ENCODE data around the gene EPHB6.

Gene EPHB6

DNA sequence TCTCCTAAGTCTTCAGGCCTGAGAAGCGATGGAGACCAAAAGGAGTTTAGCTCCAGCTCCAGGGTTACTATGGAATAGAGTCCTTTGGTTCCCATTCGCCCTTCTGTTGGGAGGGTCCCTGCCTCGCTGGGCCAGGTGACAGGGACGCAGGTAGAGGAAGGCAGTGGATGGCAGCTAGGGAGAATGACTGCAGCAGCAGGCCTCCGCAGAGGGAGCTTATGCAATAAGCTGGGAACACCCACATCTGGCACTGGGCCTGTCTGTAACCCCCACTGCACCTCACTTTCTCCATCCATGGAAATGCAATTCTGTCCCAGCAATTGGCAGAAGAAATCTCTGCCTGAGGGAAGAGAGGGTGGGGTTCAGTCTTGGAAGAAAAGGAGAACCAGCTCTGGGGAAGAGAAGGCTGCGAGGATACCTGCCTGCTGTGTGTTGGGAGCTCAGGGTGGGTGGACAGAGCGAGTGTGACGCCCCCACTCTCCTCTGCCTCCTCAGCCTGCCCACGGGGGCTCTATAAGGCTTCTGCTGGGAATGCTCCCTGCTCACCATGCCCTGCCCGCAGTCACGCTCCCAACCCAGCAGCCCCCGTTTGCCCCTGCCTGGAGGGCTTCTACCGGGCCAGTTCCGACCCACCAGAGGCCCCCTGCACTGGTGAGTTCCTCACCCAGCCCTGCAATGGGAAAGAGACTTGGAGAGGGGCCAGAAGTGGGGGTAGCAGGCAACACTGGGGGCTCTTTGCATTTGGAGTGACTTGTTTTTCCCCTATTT, 10.3 kb downstream of the EPHB6 start:
- no peak for DNase-seq (ENCODE audit: low read depth, low spot score)

DNA sequence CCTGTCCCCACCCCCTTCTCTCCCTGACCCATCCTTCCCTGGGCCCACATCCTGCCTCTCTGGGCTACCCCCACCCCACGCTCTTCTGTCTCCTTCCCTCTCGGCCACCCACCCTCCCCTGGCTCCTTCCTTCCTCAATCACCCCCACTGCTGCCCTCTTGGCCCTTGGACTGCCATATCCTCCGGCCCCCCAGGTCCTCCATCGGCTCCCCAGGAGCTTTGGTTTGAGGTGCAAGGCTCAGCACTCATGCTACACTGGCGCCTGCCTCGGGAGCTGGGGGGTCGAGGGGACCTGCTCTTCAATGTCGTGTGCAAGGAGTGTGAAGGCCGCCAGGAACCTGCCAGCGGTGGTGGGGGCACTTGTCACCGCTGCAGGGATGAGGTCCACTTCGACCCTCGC, 10.9 kb downstream of the EPHB6 start:
- DNase-seq (ENCODE audit: low read depth, low spot score): no peak

DNA sequence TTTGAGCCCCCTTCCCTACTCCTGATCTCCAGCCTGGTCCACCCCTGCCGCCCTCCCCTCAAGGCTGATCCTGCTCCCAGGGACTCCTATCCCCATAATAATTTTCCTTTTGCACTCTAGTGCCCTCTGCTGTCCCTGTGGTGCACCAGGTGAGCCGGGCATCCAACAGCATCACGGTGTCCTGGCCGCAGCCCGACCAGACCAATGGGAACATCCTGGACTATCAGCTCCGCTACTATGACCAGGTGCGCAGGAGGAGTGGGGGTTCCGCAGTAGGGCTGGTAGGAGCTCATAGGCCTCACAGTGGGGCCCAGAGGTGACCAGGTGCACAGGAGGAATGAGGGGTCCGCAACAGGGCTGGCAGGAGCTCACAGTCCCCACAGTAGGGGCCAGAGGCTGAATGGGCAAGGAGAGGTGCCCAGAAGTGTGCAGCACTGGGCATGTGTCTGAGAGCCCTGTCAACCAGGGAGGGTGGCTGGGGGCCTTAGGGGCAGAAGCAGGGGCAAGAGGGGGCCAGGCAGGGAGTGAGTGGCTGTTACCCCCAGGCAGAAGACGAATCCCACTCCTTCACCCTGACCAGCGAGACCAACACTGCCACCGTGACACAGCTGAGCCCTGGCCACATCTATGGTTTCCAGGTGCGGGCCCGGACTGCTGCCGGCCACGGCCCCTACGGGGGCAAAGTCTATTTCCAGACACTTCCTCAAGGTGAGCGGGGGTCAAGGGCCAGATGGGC, 11.7 kb downstream of the EPHB6 start:
- no peak for DNase-seq (ENCODE audit: low read depth, low spot score)

DNA sequence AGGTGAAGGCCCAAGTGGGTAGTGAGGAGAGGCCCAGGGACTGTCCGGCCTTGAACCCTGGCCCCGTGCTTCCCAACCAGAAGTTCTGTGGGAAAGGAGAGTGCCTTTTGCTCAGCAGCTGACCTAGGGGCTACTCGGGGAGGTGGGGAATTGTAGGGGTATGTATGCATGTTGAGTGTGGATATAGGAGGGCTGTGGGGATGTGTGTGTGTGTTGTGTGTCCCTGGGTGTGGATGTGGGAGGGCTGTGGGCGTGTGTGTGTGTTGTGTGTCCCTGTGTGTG, 12.2 kb downstream of the EPHB6 start:
- no peak for DNase-seq (ENCODE audit: low read depth, low spot score)

DNA sequence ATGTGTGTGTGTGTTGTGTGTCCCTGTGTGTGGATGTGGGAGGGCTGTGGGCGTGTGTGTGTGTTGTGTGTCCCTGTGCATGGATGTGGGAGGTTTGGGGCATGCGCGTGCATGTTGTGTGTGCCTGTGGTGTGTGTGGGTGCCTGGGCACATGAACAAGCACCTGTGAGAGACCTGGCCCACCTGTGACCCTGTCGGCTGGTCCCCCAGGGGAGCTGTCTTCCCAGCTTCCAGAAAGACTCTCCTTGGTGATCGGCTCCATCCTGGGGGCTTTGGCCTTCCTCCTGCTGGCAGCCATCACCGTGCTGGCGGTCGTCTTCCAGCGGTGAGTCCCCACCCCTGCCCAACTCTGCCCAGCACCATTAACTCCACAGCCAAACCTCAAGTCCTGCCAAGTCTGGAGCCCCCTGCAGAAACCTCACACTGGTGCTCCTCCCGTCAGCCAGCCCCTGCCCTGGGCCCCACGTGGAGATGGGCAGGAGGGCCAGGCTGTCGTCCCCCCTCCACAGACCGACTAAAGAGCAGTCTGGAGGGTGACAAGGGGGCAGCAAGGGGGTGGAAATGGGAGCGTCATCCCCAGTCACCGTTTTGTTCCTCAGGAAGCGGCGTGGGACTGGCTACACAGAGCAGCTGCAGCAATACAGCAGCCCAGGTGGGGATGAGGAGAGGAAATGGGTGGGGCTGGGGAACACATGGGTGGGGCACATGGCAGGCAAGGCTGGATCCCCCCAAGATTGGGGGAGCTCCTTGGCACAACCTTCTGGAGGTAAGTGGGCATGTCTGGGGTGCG, 12.7 kb downstream of the EPHB6 start:
- no peak for DNase-seq (ENCODE audit: low read depth, low spot score)

DNA sequence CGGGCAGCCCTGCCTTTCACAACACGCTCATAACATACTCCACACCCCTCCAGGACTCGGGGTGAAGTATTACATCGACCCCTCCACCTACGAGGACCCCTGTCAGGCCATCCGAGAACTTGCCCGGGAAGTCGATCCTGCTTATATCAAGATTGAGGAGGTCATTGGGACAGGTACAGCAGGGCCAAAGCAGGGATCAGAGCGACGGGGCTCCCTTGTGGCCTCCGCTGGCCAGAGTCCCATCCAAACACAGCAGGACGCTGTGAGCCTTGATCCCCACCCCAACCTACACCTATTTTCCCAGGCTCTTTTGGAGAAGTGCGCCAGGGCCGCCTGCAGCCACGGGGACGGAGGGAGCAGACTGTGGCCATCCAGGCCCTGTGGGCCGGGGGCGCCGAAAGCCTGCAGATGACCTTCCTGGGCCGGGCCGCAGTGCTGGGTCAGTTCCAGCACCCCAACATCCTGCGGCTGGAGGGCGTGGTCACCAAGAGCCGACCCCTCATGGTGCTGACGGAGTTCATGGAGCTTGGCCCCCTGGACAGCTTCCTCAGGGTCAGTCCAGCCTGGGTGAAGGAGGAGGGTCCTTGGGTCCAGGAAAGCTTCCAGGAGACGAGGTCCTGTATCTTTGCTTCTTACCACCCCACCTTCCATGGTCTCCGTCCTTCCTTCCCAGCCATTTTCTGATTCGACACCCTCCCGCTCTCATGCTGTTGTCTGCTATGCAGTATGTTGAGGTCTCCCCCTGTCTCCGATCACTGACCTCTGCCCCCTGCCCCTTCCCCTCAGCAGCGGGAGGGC, 13.5 kb downstream of the EPHB6 start:
- no peak for DNase-seq (ENCODE audit: low read depth, low spot score)

DNA sequence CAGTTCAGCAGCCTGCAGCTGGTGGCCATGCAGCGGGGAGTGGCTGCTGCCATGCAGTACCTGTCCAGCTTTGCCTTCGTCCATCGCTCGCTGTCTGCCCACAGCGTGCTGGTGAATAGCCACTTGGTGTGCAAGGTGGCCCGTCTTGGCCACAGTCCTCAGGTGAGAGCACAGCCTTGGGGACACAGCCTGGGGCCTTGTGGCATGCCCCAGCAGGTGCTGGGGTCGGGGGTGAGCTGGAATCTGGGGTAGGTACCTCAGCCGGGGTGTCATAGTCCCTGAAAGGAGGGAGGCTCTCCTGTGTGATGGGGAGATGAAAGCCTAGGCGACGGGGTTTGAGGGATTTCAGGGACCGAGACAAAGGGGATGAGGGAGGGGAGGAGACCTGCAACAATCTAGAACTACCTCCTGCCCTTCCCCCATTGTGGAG, 14.1 kb downstream of the EPHB6 start:
- no peak for DNase-seq (ENCODE audit: low read depth, low spot score)

DNA sequence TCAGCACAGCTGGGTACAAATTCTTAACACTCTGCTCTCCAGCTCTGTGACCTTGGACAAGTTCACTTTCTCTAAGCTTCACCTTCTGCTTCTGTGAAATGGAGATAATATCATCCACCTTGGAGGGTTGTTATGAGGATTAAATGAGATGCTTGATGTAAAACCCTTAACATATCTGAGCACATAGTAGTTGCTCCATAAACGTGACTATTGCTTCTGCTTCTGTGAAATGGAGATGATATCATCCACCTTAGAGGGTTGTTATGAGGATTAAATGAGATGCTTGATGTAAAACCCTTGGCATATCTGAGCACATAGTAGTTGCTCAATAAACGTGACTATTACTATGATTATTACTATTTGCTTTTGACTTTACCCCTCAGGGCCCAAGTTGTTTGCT, 14.6 kb downstream of the EPHB6 start:
- DNase-seq (ENCODE audit: low read depth, low spot score): no peak

DNA sequence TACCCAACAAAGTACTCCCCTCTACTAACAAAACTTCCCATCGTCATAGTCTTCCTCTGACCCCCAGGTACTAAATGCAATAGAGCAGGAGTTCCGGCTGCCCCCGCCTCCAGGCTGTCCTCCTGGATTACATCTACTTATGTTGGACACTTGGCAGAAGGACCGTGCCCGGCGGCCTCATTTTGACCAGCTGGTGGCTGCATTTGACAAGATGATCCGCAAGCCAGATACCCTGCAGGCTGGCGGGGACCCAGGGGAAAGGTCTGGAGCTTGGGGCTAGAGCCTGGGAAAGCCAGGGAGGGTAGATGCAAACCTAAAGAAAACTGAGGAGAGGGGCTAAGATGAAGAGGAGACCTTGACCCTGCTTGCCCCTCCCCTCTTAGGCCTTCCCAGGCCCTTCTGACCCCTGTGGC, 15.3 kb downstream of the EPHB6 start:
- DNase-seq (ENCODE audit: low read depth, low spot score): no peak

DNA sequence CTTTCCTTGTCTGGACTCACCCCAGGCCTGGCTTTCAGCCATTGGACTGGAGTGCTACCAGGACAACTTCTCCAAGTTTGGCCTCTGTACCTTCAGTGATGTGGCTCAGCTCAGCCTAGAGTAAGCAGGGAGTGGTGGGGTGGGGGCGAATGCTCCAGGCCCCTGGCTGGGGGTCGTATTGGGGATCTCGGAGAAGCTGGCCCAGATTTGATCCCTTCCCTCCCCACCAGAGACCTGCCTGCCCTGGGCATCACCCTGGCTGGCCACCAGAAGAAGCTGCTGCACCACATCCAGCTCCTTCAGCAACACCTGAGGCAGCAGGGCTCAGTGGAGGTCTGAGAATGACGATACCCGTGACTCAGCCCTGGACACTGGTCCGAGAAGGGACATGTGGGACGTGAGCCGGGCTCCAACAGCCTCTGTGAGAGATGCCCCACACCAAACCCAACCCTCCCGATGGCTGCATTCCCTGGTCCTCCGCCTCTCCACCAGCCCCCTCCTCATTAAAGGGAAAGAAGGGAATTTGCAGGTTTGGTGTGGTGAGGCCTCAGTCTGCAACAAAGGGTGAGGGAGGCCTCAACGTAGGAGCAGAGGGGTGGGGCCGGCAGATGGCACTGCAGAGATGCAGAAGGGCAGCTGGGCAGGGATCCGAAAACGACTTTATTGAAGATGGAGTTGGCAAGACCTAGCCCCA, 15.8 kb downstream of the EPHB6 start:
- DNase-seq (ENCODE audit: low read depth, low spot score): no peak

DNA sequence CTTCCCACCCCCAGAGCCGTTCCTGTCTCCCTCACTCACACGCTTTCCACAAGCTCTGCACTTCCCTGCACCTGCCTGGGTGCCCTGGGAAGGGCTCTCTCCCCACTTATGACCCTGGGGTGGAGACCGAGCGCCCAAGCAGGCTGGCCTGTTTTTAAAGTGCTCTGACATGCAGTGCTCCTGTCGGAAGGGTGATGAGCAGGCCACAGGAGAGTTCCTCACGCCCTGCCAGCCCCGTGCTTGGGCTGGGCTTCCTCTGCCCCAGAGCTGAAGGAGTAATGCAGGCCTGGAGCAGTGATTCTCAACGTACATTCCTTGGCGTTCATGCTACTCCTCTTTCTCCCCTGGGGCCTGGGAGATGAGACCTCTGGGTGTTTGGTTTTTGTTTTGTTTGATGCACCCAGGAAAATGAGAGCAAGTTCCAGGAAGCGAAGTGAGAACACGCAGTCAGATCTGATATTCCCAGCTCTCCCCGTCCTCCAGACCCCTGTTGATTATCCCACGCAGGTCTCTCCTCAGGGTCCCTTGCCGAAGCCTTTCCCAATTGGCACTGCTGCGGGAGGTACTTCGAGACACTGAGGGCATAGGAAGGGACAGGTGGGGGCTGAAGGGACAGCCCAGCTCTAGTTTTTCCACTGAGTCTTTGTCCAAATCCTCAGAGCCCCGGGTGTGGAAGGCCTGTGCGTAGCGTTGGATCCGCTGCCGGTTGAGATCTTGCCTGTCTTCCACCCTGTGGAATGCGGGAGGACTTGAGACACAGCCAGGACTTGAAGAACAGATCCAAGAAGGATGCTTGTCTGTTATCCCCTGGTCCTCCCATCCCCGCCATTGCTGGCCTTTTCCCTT, 16.6 kb downstream of the EPHB6 start:
- no peak for DNase-seq (ENCODE audit: low read depth, low spot score)

DNA sequence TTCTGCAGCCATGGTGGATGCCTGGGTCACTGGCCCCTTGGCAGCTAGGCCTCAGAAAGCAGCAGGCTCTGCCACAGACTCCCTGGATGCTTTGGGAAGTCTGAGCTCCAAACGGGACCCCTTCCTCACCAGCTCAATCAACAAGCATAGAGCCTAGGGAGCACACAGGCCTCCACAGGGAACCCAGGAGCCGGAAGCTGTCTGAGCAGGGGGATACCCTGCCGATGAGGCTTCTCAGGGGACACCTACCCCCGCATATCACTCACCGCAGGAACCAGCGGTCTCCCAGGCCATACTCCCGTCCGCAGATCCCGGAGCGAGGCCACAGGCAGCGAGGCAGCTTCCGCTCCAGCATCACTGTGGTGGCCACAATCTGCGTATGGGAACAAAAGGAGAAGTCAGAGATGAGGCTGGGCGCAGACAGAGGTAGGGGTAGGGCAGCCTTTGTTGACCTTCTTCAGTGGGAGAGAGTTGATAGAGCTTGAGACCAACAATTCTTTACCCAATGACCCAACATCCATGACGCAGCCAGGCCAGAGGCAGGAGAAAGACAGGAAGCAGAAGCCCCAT, 17.3 kb downstream of the EPHB6 start:
- DNase-seq (ENCODE audit: low read depth, low spot score): no peak

DNA sequence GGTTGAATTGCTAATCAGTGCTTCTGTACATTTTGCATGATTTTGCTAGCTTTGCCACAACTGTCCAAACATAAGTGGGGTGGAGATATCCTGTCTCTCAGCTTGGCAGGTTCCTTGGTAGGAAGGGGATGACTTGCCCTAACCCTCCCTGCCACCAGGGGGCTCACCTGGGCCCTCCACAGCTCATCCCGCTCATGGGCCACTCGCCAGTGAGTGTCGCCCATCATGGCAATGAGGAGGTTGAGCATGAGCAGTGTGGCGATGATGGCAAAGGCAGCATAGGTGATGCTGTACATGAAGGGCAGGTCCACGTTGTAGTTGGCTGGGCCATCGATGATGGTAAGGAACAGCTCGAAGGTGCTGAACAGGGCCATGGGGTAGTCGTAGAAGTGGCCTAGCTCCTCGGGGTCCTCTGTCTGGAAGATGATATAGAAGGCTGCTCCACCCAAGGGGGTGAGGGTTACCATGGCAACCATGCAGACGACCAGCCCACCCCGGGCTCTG, 18.5 kb downstream of the EPHB6 start:
- no peak for DNase-seq (ENCODE audit: low read depth, low spot score)

DNA sequence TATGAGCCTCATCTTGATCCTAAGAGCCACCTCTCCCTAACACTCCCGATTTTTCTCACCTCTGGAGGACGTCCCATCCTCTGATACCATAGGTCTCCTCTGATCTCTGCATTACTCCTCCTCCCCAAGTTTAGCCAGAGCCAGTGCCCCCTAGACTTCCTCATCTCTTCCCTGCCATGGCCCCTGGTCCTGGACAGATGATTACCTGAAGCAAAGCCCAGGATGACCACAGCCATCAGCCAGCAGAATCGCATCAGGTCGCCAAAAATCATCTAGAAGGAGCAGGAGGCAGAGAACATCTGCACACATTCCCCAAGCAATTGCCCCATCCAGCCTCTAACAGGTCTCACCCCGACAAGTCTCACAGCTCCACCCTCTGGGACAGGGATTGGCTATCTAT, 19.0 kb downstream of the EPHB6 start:
- DNase-seq (ENCODE audit: low read depth, low spot score): no peak

DNA sequence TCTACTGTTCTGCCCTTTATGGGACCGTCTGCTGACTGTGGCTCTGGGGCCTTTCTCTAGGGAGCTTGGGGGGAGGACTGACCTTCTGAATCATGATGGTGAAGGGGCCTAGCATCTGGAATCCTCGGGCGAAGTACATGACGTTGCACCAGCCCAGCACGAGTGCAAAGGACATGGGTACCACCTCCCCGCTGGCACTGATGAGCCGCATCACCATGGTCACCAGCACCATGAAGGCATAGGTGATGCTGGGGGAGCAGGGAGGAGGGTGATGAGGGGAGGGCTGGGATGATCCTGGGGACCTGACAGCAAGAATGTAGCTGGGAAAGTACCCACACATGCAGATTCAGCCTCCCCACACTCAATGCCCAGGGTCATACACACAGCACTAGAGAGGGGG, 19.5 kb downstream of the EPHB6 start:
- no peak for DNase-seq (ENCODE audit: low read depth, low spot score)

DNA sequence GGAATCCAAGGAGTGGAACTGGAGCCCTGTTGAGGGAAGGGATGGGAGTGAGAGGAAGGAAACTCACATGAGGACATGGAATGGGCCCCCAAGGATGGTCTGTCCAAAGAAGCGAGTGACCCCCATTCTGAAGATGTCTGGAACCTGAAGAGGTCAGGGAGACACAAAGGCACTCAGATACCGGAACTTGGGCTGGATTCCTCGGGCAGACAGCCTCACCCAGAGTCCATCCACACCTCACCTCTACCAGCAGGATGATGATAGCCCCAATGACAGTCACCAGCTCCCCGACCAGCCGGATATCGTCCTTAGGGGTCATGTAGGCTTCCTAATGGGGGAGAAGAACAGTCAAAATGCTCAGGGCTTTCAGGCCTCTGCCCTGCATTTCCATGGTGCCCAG, 20.0 kb downstream of the EPHB6 start:
- DNase-seq (ENCODE audit: low read depth, low spot score): no peak

DNA sequence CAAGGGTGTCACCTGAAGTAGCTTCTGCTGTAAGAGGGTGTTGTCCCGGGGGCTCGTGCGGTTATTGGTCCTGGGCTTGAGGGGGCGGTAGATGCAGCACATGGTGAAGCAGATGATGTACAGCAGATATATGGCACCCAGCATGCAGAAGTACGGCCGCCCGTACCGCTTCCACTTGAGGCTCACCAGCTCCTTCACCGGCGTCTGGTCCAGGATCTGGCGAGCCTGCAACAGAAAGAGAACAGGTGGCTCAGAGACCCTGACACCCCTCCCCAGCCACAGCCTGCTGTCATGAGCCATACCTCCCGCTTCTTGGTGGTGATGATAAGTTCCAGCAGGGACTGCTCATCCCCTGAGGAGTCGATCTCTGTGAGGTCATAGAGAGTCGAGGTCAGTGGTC, 20.6 kb downstream of the EPHB6 start:
- no peak for DNase-seq (ENCODE audit: low read depth, low spot score)

DNA sequence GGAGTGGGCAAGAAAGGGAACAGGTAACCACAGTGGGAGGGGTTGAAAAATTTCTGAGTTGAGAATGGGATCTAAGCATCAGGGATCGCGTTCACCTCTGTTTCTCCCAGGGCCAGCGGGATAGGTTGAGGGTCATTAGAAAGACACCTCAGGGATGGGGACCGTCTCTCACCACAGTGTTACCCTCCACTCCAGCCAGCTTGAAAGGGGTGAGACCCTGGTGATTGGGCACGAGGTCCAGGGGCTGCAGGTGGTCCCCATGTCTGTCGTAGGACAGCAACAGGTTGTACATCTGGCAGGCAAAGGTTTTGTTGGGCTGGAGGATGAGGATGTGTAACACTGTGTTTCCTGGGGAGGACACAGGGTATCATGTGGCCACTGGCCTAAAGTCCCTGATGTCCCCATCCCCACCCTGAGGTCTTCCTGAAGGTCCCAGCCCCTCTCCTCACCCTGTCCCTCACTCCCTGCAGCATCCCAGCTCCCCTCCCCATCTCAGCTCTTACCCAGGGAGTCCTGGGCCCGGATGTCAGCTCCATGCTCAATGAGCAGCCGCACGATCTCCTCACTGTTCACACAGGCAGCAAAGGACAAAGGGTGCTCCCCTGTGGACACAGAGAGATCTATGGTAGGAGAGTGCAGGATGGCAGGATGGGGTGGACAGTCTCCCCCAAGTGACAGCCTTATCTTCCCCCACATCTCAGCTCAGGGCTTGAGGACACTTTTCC, 21.5 kb downstream of the EPHB6 start:
- no peak for DNase-seq (ENCODE audit: low read depth, low spot score)
